Measurements from ENCODE around the gene MSH4.
A peak's percentile ranks its signal among the peaks of the same experiment; 100 is the strongest.
"Not testable (repeated sequence)": the region's sequence is repeated elsewhere in the genome, so short reads cannot be mapped to it uniquely, and the experiment has no call there.

The MSH4 gene

DNA sequence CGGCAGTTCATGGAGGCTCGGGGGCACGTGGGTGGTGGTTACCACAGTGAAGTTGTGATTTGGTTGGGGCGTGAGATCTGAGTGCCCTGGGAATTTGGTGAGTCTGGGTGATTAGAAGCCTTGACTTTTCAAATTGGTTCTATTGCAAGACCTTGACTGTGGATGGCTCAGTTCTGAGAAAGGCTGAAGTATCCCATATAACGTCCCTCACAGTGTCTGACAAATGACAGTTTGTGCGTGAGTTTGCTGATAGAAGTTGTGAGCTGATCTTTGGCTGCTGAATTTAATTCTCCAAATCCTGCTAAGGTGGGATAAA lies 549 bp downstream of the MSH4 start:
- DNase-seq (ENCODE audit: low read depth), result no peak

DNA sequence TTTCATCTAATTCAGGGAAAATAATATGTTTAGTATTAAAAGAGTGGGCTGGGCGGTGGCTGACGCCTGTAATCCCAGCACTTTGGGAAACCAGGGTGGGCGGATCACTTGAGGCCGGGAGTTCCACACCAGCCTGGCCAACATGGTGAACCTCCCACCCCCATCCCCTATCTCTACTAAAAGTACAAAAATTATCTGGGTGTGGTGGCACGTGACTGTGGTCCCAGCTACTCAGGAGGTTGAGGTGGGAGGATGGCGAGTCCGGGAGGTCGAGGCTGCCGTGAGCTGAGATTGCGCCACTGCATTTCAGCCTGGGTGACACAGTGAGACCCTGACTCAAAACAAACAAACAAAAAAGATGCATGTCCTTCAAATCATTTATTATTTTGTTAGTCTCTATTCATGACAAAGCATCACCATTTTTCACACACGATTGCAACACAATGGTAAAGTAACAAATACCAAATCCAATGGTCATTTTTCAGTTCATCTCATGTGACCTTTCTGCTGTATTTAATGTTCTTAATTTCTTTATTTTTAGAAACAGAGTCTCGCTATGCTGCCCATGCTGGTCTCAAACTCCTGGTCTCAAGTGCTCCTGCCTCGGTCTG lies 1.0 kb downstream of the MSH4 start:
- no peak for DNase-seq (ENCODE audit: low read depth)

DNA sequence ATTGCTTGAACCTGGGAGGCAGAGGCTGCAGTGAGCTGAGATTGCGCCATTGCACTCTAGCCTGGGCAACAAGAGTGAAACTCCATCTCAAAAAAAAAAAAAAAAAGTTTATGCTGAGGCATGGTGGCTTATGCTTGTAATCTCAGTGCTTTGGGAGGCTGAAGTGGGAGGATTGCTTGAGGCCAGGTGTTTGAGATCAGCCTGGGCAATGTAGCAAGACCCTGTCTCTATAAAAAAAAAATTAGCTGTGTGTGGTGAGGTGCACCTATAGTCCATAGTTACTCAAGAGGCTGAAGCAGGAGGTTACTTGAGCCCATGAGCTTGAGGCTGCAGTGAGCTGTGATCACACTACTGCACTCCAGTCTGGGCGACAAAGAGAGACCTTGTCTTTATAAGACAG lies 4.8 kb downstream of the MSH4 start:
- not testable (repeated sequence) for DNase-seq (ENCODE audit: low read depth)

DNA sequence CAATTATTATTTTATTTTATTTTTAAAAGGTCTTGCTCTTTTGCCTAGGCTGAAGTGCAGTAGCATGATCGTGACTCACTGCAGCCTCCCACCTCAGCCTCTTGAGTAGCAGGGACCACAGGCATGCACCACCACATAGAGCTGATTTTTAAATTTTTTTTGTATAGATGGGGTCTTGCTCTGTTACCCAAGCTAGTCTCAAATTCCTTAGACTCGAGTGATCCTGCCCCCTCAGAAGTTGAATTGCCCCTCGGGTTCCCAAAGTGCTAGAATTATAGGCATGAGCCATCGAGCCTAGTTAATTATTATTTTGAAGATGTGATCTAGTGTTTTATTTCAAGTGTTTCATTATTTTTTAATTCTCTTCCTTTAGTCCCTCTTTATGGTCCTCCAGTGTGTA lies 12.2 kb downstream of the MSH4 start:
- no peak for DNase-seq (ENCODE audit: low read depth)

DNA sequence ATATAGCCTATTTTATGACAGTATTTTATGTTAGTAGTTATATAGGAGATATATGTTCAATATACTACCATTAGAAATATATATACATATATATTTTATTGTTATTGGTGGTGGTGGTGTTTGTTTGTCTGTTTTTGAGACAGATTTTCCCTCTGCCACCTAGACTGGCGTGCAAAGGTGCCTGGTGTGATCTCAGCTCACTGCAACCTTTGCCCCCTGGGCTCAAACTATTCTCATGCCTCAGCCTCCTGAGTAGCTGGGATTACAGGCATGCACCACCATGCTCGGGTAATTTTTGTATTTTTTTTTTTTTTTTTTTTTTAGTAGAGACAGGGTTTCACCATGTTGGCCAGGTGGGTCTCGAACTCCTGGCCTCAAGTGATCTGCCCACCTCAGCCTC lies 13.4 kb downstream of the MSH4 start:
- not testable (repeated sequence) for DNase-seq (ENCODE audit: low read depth)

DNA sequence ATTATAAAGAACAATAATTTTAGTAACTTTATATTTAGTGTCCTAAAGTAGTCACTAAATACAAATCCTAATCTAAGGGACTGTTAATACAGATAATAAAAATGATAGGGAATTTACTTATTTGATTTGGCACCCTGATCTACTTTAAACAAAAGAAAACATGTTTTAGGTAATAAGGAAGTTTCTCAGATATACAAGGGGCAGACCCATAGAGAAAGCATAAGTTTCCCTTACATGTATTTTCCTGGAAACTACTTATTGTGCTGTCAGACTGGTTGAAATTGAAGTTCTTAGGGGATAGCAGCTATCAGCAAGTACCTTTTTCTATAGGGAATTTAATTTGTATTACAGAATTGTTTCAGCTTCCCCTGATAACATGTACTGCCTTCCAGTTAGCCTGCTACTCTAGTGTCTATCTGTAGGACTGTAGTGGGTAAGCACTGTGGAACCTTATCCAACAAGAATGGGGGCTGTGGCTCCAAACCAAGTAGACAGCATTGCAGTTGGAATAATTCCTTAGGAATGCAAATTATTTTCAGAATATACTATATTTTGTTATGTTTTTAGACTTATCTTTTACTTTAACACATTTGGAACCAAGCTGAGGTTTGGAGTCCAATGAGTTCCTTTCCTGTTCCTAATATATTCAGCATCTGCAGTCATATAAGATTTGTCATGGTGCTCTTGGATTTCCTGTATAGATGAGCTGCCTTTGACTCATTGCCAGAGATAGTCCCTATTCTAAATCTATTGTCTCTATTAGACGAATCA lies 14.7 kb downstream of the MSH4 start:
- no peak for DNase-seq (ENCODE audit: low read depth)

DNA sequence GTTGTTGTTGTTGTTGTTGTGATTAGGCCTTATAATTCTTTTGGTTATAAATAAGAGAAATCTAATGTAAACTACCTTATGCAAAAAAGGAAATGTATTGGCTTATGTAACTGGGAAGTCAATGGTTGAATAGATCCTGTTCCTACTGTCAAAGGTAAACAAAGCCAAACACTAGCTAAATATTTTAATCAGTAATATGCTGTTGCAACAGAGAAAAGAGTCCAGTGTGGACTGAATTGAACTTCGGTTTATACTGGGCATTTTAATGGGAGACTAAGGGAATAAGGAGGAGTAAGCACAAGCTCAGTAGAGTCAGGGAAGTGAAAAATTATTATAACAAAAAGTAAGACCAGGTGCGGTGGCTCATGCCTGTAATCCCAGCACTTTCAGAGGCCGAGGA lies 15.4 kb downstream of the MSH4 start:
- DNase-seq (ENCODE audit: low read depth), result no peak

DNA sequence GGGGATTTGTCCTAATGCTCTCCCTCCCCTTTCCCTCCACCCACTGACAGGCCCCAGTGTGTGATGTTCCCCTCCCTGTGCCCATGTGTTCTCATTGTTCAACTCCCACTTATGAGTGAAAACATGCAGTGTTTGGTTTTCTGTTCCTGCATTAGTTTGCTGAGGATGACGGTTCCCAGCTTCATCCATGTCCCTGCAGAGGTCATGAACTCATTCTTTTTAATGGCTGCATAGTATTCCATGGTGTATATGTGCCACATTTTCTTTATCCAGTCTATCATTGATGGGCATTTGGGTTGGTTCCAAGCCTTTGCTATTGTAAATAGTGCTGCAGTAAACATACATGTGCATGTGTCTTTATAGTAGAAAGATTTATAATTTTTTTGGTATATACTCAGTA lies 26.9 kb downstream of the MSH4 start:
- not testable (repeated sequence) for DNase-seq (ENCODE audit: low read depth)

DNA sequence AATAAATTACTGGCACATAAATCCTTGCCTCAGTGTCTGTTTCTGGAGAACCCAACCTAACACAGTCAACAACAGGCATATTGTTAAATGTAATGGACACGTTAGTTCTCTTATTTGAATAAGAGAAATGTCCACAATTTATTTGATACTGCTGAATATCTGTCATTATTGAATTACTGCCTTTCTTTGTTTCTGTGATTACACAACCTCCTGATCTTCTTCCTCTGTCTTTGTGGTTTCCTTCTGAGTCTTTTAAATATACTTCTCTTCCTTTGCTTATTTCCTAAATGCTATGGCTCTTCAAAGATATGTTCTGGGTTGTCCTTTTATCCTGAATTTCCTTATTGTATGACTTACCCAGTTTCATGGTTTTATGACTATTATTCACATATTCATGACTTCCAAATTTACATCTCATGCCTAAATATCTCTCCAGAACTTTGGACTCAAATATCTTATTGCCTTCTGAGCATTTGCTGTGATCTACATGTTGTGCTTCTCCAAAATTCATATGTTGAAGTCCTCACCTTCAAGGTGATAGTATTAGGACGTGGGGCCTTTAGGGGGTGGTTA lies 39.9 kb downstream of the MSH4 start:
- no peak for DNase-seq (ENCODE audit: low read depth)

DNA sequence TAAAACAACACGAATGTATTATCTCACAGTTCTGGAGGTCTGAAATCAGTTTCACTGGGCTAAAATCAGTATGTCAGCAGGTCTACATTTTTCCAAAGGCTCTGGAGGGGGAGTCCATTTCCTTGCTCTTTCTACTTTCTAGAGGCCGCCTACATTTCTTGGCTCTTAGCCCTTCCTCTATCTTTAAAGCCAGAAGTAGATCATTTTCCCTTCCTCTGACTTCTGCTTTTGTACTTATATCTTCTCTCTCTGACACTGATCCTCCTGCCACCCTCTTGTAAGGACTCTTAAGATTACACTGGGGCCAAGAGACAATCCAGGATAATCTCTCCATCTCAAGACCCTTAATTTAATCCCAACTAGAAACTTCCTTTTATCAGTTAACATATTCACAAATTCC lies 41.4 kb downstream of the MSH4 start:
- no peak for DNase-seq (ENCODE audit: low read depth)

DNA sequence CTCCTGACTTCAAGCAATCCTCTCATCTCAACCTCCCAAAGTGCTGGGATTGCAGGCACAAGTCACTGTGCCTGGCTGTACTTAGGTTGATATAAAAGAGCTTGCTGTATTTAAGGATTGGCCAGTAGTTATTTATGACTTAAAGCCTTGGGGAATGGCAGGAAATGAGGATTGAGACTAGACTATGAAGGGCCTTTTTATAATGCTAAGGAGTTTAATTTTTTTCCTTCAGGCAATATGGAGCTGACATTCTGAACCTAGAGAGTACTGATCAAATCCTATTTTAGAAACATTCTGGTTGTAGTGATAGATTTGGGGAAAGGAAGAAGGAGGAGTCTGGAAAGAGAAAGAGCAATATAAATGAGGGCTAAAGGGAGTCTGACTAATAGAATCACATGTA lies 44.7 kb downstream of the MSH4 start:
- no peak for DNase-seq (ENCODE audit: low read depth)

DNA sequence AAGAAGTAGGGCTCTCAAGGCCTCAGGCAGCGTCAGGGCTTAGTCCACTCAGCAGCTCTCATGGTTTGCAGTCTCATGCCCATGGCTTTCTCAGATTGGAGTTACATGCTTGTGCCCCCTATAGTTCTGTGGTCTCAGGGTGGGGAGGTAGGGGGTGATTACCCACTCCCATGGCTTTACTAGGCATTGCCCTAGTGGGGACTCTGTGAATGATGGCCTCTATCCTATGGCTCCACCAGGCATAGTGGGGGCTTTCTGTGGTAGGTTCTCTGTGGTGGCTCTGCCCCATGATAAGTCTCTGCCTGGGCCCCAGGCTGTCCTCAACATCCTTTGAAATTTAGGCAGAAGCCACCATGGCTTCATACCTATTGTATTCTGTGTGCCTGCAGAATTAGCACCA lies 48.9 kb downstream of the MSH4 start:
- DNase-seq (ENCODE audit: low read depth), result no peak

DNA sequence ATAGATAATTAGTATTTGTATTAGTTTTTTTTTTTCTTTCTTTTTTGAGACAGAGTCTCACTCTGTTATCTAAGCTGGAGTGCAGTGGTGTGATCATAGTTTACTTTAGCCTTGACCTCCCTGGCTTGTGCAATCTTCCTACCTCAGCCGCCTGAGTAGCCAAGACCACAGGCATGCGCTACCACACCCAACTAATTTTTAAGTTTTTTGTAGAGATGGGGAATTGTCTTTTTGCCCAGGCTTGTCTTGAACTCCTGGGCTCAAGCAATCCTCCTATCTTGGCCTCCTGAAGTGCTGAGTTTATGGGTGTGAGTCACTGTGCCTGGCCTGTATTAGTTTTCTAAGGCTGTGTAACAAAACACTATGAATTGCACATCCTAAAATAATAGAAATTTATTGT lies 58.3 kb downstream of the MSH4 start:
- DNase-seq (ENCODE audit: low read depth), result no peak

DNA sequence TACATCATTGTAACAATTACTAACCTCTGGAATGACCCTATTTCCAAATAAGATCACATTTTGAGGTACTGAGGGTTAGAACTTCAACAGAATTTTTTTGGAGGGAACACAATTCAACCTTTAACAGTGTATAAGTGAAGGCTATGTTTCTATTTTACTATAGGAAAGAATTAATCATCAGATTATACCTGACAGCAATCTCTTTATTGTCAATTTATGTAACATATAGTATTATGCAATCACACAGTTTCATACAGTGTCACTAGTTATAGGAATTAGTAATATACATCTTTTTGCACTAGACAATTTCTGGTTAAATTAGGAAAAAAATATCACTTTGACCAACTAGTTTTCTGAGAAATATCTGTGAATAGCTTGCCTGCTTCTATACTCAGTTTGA lies 59.1 kb downstream of the MSH4 start:
- DNase-seq (ENCODE audit: low read depth), result no peak

DNA sequence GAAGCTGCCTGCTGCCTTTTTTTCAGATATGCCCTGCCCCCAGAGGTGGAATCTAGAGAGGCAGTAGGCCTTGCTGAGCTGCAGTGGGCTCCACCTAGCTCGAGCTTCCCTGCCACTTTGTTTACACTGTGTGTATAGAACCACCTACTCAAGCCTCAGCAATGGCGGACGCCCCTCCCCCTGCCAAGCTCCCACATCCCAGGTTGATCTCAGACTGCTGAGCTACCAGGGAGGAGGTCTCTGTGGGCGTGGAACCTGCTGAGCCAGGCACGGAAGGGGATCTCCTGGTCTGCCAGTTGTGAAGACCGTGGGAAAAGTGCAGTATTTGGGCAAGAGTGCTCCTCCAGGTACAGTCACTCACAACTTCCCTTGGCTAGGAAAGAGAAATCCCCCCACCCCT lies 65.1 kb downstream of the MSH4 start:
- DNase-seq (ENCODE audit: low read depth), result no peak

DNA sequence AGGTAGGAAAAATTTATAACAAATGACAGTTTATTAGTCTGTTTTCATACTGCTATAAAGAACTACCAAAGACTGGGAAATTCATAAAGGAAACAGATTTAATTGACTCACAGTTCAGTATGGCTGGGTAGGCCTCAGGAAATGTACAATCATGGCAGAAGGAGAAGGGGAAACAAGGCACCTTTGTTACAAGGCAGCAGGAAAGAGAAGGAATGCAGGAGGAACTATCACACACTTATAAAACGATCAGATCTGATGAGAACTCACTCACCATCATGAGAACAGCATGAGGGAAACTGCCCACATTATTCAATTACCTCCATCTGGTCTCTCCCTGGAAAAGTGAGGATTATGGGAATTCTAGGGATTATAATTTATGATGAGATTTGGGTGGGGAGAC lies 74.3 kb downstream of the MSH4 start:
- DNase-seq (ENCODE audit: low read depth), result no peak

DNA sequence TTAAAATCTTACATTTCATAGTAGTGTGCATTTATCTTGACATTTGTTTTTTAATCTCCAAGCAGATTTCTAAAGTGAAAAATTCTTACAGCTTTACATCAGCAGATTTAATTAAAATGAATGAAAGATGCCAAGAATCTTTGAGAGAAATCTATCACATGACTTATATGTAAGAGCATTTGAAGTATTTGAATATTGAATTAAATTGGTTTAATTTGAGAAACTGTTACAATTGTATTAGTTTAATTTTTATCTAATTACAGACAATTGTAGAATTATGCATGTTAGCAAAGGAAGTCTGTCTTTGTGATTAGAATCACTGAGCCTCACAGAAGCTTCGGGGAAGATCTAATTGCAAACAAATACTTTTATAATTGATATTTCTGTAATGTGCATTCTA lies 83.3 kb downstream of the MSH4 start:
- DNase-seq (ENCODE audit: low read depth), result no peak

DNA sequence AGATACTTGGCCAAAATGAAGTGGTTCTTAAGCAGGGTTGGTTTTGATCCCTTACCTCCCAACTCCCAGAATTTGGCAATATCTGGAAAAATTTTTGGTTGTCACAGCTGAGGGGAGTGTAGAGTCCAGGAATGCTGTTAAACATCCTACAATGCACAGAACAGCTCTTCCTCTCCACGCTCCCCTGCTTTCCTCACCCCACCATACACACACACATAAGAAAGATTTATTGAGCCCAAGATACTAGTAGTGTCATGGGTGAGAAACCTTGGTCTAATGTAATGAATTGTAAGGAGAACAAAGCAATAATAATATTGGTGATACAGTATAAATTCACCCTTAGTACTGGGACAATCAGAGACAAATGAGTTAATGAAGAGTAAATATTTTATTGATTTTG lies 87.8 kb downstream of the MSH4 start:
- DNase-seq (ENCODE audit: low read depth), result no peak

DNA sequence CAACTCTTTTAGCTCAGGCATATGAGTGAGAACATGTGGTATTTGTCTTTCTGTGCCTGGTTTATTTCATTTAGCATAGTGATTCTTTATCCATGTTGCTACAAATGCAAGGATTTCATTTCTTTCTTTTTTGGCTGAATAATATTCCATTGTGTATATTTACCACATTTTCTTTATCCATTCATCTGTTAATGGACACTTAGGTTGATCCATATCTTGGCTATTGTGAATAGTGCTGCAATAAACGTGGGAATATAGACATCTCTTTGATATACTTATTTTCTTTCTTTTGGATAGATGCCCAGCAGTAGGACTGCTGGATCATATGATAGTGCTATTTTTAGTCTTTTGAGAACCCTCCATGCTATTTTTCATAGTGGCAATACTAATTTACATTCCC lies 104.7 kb downstream of the MSH4 start:
- DNase-seq (ENCODE audit: low read depth), result no peak

DNA sequence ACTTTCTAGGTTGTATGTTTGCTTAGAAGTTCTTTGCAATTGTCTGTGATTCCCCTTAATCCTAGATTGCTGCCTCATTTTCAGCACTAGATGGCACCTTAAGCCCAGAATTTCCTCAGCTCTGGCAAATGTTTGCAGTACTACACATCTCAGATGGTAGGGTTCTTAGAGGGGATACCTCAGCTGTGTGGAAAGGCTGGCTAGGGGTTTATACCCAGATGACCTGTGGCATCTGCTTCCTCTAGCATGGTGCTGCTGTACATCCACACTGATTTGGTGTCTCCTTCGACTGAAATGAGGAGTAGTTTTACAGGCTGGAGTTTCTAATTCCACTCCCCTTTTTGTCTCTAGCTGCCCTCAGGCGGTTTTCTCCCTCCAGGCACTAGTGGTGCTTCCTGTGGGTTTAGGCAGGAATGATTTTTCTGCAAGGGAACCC lies 112.1 kb downstream of the MSH4 start:
- peak; percentile 4 for DNase-seq (ENCODE audit: low read depth)

DNA sequence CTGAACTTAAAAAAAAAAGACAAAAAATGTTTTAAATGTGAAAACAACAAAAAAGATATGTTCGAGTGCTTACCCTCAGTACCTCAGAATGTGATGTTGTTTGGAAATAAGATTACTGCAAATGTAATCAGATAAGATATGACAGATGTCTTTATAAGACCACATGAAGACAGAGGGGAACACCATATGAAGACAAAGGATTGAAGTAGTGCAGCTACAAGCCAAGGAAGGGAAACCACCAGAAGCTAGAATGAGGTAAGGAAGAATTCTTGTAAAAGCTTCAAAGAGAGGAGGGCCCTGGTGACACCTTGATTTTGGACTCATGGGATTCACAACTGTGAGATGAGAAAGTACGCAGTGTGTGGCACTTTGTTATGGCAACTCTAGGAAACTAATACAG lies 120.2 kb downstream of the MSH4 start:
- no peak for DNase-seq (ENCODE audit: low read depth)

DNA sequence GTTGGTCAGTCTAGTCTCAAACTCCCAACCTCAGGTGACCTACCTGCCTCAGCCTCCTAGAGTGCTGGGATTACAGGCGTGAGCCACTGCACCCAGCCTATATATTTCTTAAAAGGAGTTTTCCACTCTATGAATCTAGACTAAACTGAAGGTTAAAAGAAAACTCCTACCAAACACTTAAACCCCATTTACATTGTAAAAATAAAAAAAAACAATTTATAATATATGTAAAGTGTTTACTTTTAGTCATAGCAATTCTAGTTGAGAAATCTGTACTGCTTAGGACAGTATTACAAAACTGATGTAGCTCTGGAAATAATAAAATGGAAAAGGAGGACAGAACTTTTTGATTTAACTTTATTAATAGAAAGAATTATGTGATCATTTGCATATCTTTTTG lies 126.0 kb downstream of the MSH4 start:
- no peak for DNase-seq (ENCODE audit: low read depth)

DNA sequence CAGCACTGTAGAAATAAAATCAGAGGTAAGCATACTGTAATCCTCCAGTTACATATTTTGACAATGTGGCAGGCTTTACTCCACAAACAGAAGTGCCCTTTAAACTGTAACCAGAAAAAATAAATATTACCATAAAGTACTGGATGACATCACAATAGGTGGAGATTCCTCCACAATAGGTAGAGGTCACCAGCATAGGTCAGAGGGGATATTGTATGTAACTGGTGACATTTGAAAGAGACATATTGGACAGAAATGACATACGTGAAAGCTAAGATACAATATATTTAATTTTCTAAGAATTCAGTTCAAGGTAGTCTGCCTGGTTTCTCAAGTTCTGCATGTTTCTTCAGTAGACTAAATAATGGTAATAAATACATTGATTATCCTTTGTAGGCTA lies 135.6 kb downstream of the MSH4 start, which contains the start of gene ASB17:
Gene ASB17 (minus strand): TSS at position 101 of the 400 bp plus-strand sequence. CDS start 113 bp downstream, outside the sequence.
- no peak for DNase-seq (ENCODE audit: low read depth)

DNA sequence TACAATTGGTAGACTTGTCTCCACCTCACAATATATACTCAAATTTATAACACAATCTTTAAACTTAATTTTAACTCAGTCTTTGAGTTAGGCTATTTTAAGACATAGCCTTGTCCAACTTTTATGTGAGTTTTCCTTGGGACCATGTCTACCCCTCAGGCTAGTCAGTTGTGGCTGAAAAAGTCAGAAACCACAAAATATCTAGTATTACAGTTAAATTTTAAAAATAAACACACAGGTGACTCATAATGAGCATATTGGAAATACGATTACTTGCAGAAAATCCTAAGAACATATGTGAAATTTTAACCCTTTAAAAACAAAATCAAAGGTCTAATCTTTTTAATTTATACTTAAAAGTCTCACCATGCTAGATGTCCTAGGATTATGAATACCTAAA lies 140.4 kb downstream of the MSH4 start:
- no peak for DNase-seq (ENCODE audit: low read depth)

Measured in CMK (cell line).